WTC11 (cell line): ENCODE measurements around the gene MXD3. TPM values are rescaled to one million over a fixed set of nuclear protein-coding genes. Genes with fewer than 3 reads are reported as not detected.

Source experiments
- ATAC-seq: fragments of 200-7000 bp; cut with Tn5 transposase; 2 replicates; pipeline ENCODE4 v1.10.0; 2021; ENCODE audit warnings: mild to moderate bottlenecking, moderate library complexity
- CTCF ChIA-PET: fragments of 300-600 bp; sonication (Branson Sonifier 250); formaldehyde crosslinking; loops from one replicate; lab custom pipeline; 2021; ENCODE audit warnings: antibody characterized with exemption; lab: Charles Lee
- POLR2A ChIA-PET: fragments of 350-600 bp; sonication (Branson Sonifier 250); formaldehyde crosslinking; loops from one replicate; lab custom pipeline; 2021; ENCODE audit warnings: antibody characterized with exemption; lab: Charles Lee
- DNase-seq: peaks from one replicate; pipeline ENCODE4 v3.0.0; 2021; ENCODE audit warnings: low spot score
- H3K27ac Mint-ChIP-seq: 2 replicates; pipeline ENCODE4 v1.8.0; 2021; ENCODE audit warnings: mixed read lengths
- H3K27me3 Mint-ChIP-seq: 2 replicates; pipeline ENCODE4 v1.8.0; 2021; ENCODE audit warnings: low read depth, mild to moderate bottlenecking, moderate library complexity, mixed read lengths
- H3K36me3 Mint-ChIP-seq: 2 replicates; pipeline ENCODE4 v1.8.0; 2021; ENCODE audit warnings: mixed read lengths
- H3K4me1 Mint-ChIP-seq: 2 replicates; pipeline ENCODE4 v1.8.0; 2022; ENCODE audit warnings: mixed read lengths
- H3K4me3 Mint-ChIP-seq: 2 replicates; pipeline ENCODE4 v1.8.0; 2021; ENCODE audit warnings: mild to moderate bottlenecking, moderate library complexity, mixed read lengths
- H3K9me3 Mint-ChIP-seq: 2 replicates; pipeline ENCODE4 v1.8.0; 2021; ENCODE audit warnings: mixed read lengths
- AR ChIP-seq: fragments of 250-450 bp; sonication (Bioruptor Pico); IDR thresholded peaks from 2 replicates; pipeline ENCODE4 v1.9.0; 2021; ENCODE audit warnings: mild to moderate bottlenecking
- ATF1 ChIP-seq: sonication (generic); formaldehyde crosslinking; IDR thresholded peaks from 2 replicates; pipeline ENCODE4 v1.8.1; 2023; ENCODE audit warnings: mild to moderate bottlenecking, moderate library complexity, missing genetic modification reagents
- CBFB ChIP-seq: sonication (generic); formaldehyde crosslinking; IDR thresholded peaks from 2 replicates; pipeline ENCODE4 v1.8.1; 2022; ENCODE audit warnings: mild to moderate bottlenecking, low read depth, missing genetic modification reagents
- ETV6 ChIP-seq: sonication (generic); formaldehyde crosslinking; IDR thresholded peaks from 2 replicates; pipeline ENCODE4 v1.8.1; 2022; ENCODE audit warnings: mild to moderate bottlenecking, missing genetic modification reagents
- FOXJ3 ChIP-seq: sonication (generic); formaldehyde crosslinking; IDR thresholded peaks from 2 replicates; pipeline ENCODE4 v1.9.0; 2021; ENCODE audit warnings: missing genetic modification reagents, mild to moderate bottlenecking, borderline replicate concordance
- FOXK1 ChIP-seq: sonication (generic); formaldehyde crosslinking; IDR thresholded peaks from 2 replicates; pipeline ENCODE4 v1.8.0; 2022; ENCODE audit warnings: mild to moderate bottlenecking, moderate library complexity, missing genetic modification reagents
- FOXP1 ChIP-seq: sonication (generic); formaldehyde crosslinking; IDR thresholded peaks from 2 replicates; pipeline ENCODE4 v1.8.0; 2022; ENCODE audit warnings: missing genetic modification reagents, mild to moderate bottlenecking, moderate library complexity, borderline replicate concordance
- MAX ChIP-seq: sonication (generic); formaldehyde crosslinking; IDR thresholded peaks from 2 replicates; pipeline ENCODE4 v1.8.0; 2022; ENCODE audit warnings: mild to moderate bottlenecking, missing genetic modification reagents
- NFYB ChIP-seq: sonication (generic); formaldehyde crosslinking; conservative IDR thresholded peaks from 2 replicates; pipeline ENCODE4 v1.8.0; 2022; ENCODE audit warnings: low read depth, missing genetic modification reagents
- PREB ChIP-seq: sonication (generic); formaldehyde crosslinking; IDR thresholded peaks from 2 replicates; pipeline ENCODE4 v1.8.1; 2022; ENCODE audit warnings: mild to moderate bottlenecking, missing genetic modification reagents, moderate library complexity, borderline replicate concordance
- PRRX2 ChIP-seq: fragments of 250-450 bp; sonication (Bioruptor Pico); IDR thresholded peaks from 2 replicates; pipeline ENCODE4 v1.8.0; 2021; ENCODE audit warnings: mild to moderate bottlenecking
- TCF7 ChIP-seq: sonication (generic); formaldehyde crosslinking; IDR thresholded peaks from 2 replicates; pipeline ENCODE4 v1.8.0; 2022; ENCODE audit warnings: mild to moderate bottlenecking, low read depth, missing genetic modification reagents, moderate library complexity
- ZBTB21 ChIP-seq: sonication (generic); formaldehyde crosslinking; IDR thresholded peaks from 2 replicates; pipeline ENCODE4 v1.8.1; 2023; ENCODE audit warnings: mild to moderate bottlenecking, missing genetic modification reagents, borderline replicate concordance
- ZNF121 ChIP-seq: sonication (generic); formaldehyde crosslinking; IDR thresholded peaks from 2 replicates; pipeline ENCODE4 v1.8.0; 2023; ENCODE audit warnings: missing genetic modification reagents
- ZNF219 ChIP-seq: sonication (generic); formaldehyde crosslinking; IDR thresholded peaks from 2 replicates; pipeline ENCODE4 v1.8.0; 2023; ENCODE audit warnings: missing genetic modification reagents, mild to moderate bottlenecking, borderline replicate concordance
- ZNF263 ChIP-seq: sonication (generic); formaldehyde crosslinking; IDR thresholded peaks from 2 replicates; pipeline ENCODE4 v1.8.1; 2022; ENCODE audit warnings: low read depth, mild to moderate bottlenecking, moderate library complexity, missing genetic modification reagents
- total RNA-seq: library from RNA; stranded (reverse); gene quantifications from 3 replicates; pipeline ENCODE4 v1.2.3, GENCODE V29; 2021
- TF ChIP-seq, protein P1 (sequence below): sonication (generic); formaldehyde crosslinking; IDR thresholded peaks from 2 replicates; pipeline ENCODE4 v1.8.0; 2022; ENCODE audit warnings: missing genetic modification reagents
- TF ChIP-seq, protein P2 (sequence below): sonication (generic); formaldehyde crosslinking; conservative IDR thresholded peaks from 2 replicates; pipeline ENCODE4 v1.8.1; 2022; ENCODE audit warnings: mild to moderate bottlenecking, missing genetic modification reagents

Gene MXD3
- total RNA-seq, 1 experiment from 2014 or later = 25.7 TPM

DNA sequence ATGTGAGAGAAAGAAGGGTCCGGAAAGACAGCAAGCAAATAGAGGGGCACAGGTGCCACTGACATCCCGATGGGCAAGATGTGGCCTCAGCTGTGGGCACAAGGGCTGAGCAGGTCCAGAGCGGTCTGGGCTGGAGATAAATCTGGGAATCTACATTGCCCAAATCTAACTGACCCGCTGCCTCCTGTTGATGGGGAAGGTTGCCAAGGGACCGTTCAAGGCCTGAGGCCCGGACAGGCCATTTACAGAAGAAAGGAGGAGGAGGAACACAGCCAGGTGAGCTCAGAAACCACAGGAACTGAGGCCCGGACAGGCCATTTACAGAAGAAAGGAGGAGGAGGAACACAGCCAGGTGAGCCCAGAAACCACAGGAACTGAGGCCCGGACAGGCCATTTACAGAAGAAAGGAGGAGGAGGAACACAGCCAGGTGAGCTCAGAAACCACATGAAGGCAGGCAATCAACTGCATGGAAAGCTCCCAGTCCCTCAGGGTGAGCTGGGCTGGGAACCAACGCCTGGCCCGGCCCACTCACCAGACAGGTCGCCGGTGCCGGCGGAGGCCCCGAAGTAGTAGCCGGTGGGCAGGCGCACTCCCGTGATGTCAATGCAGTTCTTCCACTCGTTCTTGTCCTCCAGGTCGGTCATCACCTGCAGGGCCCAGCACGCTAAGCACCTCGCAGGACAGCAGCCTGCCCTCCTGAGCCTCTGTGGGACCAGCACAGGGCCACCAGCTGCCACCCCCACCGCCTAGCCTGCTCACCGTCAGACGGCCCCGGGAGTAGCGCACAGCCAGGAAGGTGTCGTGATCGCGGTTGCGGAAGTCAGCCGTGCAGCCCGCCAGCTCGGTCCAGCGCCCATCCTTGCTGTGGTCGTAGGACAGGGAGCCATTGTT is 25.2 kb upstream of the MXD3 start:
- Mint-ChIP-seq H3K4me1 (peaks cover 41% of the 10 kb centered on the region), H3K9me3 (no peaks in the 10 kb centered on the region), H3K27ac (peak overlapping the region; percentile 97), H3K4me3 (no peak overlapping the region), H3K27me3 (no peaks in the 10 kb centered on the region), H3K36me3 (peaks cover 58% of the 10 kb centered on the region)
- POLR2A ChIA-PET = interaction anchor here (0.9 to 1.1 kb wide), 3 partner anchors 15 to 36 kb away, joined by 3 to 4 read pairs (median 4); partner anchors contain the start of gene LMAN2
- ATAC-seq (peak; percentile 71), DNase-seq (peak; percentile 53)
- peak; percentile 52 for TF ChIP-seq ZNF121 (CRISPR knock-in tag)
- no peak for TF ChIP-seq FOXJ3 (CRISPR knock-in tag)
- TF ChIP-seq FOXK1 = 0 out of 2 replicates have a peak, but pooled peaks have one; percentile 55
- TF ChIP-seq ETV6 (CRISPR knock-in tag) = 0 out of 2 replicates have a peak, but pooled peaks have one; percentile 25
- TF ChIP-seq MAX = peak; percentile 64; the same call in 1 of the 2 replicates
- CTCF ChIA-PET = interaction anchor here (0.6 to 2.5 kb wide), 17 partner anchors 9 to 165 kb away, joined by 3 to 23 read pairs (median 5); partner anchors contain the start of gene LMAN2

DNA sequence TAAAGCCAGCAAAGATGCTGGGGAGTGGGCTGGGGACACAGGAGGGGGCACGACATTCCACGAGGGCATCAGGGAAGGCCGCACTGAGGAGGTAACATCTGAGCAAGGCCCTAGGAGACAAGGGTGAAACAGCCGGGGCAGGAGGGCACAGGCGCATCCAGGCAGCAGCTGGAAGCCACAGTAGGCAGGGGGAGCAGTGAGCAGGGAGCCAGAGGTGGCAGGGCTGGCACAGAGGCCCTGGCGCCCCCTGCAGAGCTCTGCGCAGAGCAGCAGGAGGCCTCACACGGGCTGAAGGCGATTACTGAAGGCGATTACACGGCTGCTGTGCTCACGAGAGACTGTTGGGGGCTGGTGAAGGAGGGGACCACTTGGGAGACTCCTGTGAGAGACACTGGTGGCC is 24.4 kb upstream of the MXD3 start:
- no peak for TF ChIP-seq ZNF263 (CRISPR knock-in tag)
- no peak for TF ChIP-seq NFYB (CRISPR knock-in tag)
- TF ChIP-seq, protein P1, sequence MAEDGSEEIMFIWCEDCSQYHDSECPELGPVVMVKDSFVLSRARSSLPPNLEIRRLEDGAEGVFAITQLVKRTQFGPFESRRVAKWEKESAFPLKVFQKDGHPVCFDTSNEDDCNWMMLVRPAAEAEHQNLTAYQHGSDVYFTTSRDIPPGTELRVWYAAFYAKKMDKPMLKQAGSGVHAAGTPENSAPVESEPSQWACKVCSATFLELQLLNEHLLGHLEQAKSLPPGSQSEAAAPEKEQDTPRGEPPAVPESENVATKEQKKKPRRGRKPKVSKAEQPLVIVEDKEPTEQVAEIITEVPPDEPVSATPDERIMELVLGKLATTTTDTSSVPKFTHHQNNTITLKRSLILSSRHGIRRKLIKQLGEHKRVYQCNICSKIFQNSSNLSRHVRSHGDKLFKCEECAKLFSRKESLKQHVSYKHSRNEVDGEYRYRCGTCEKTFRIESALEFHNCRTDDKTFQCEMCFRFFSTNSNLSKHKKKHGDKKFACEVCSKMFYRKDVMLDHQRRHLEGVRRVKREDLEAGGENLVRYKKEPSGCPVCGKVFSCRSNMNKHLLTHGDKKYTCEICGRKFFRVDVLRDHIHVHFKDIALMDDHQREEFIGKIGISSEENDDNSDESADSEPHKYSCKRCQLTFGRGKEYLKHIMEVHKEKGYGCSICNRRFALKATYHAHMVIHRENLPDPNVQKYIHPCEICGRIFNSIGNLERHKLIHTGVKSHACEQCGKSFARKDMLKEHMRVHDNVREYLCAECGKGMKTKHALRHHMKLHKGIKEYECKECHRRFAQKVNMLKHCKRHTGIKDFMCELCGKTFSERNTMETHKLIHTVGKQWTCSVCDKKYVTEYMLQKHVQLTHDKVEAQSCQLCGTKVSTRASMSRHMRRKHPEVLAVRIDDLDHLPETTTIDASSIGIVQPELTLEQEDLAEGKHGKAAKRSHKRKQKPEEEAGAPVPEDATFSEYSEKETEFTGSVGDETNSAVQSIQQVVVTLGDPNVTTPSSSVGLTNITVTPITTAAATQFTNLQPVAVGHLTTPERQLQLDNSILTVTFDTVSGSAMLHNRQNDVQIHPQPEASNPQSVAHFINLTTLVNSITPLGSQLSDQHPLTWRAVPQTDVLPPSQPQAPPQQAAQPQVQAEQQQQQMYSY = no peak
- TF ChIP-seq PRRX2 (CRISPR knock-in tag) = no peak
- TF ChIP-seq PREB (CRISPR knock-in tag) = no peak
- no peak for TF ChIP-seq ZBTB21 (CRISPR knock-in tag)
- TF ChIP-seq, all 79 proteins: peak for 0
- H3K36me3 Mint-ChIP-seq = peaks cover 57% of the 10 kb centered on the region
- ChIA-PET POLR2A (interaction anchor here (0.9 to 1.1 kb wide), 2 partner anchors 27 to 37 kb away, joined by 3 to 4 read pairs; no protein-coding TSS in a partner anchor), CTCF (interaction anchor here (0.6 to 2.5 kb wide), 18 partner anchors 8 to 165 kb away, joined by 3 to 23 read pairs (median 4); partner anchors contain the start of gene LMAN2)
- H3K27me3 Mint-ChIP-seq = no peaks in the 10 kb centered on the region
- H3K9me3 Mint-ChIP-seq = no peaks in the 10 kb centered on the region
- H3K27ac Mint-ChIP-seq = peak overlapping the region; percentile 97
- H3K4me3 Mint-ChIP-seq = no peak overlapping the region
- peaks cover 41% of the 10 kb centered on the region for H3K4me1 Mint-ChIP-seq
- peak; percentile 5 for ATAC-seq
- no peak for DNase-seq

DNA sequence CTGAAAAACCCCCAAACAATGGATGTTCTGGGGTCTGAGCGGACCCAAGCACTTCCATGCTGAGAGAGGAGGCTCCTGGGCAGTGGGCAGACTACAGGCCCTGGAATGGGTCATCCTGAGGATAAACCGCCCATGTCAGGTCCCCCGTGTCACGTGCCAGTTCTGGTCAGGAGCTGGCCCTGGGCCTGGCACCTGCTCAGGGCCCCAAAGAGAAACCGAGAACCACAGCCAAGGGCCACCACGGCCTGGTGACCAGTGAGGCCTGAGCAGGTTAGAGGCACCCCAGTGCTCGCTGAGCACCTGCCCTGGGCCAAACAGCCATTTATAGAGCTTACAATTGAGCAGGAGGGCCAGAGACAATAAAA is 24.0 kb upstream of the MXD3 start:
- peaks cover 58% of the 10 kb centered on the region for H3K36me3 Mint-ChIP-seq
- TF ChIP-seq ATF1 = no peak
- TF ChIP-seq AR (CRISPR knock-in tag) = no peak
- no peak for TF ChIP-seq CBFB (CRISPR knock-in tag)
- TF ChIP-seq, protein P2, sequence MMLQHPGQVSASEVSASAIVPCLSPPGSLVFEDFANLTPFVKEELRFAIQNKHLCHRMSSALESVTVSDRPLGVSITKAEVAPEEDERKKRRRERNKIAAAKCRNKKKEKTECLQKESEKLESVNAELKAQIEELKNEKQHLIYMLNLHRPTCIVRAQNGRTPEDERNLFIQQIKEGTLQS (CRISPR knock-in tag) = no peak
- no peak for TF ChIP-seq FOXP1 (CRISPR knock-in tag)
- TF ChIP-seq ZNF219 = no peak
- TF ChIP-seq TCF7 (CRISPR knock-in tag) = no peak

More for the DNA sequence above, 24.0 kb upstream of the MXD3 start:
- H3K4me1 Mint-ChIP-seq = peaks cover 41% of the 10 kb centered on the region
- ATAC-seq (no peak), DNase-seq (no peak)
- ChIA-PET CTCF (interaction anchor here (0.6 to 2.5 kb wide), 14 partner anchors 8 to 166 kb away, joined by 3 to 23 read pairs (median 5); no protein-coding TSS in a partner anchor), POLR2A (interaction anchor here (0.9 to 1.1 kb wide), 2 partner anchors 28 to 37 kb away, joined by 3 to 4 read pairs; no protein-coding TSS in a partner anchor)
- peak overlapping the region; percentile 97 for H3K27ac Mint-ChIP-seq
- H3K4me3 Mint-ChIP-seq = no peak overlapping the region
- no peaks in the 10 kb centered on the region for H3K9me3 Mint-ChIP-seq
- no peaks in the 10 kb centered on the region for H3K27me3 Mint-ChIP-seq
